HEK293 (cell line): ENCODE measurements around the gene CLGN.

Experiments
- CTCF ChIA-PET: fragments of 350-600 bp; formaldehyde crosslinking; extraction: SDS; loops from one replicate; lab custom pipeline; 2021; ENCODE audit warnings: antibody characterized with exemption; lab: Yijun Ruan, JAX
- POLR2A ChIA-PET: fragments of 300-600 bp; formaldehyde crosslinking; extraction: SDS; loops from one replicate; lab custom pipeline; 2020; ENCODE audit warnings: antibody characterized with exemption, inconsistent platforms; lab: Yijun Ruan, JAX
- H3K27ac ChIP-seq: fragments of 200-500 bp; sonication (Bioruptor generic); 2 replicates; pipeline ENCODE4 v1.5.1; 2014; ENCODE audit warnings: low read depth, low read length, control low read depth, inconsistent platforms; ENCODE audit errors: extremely low read depth
- H3K36me3 ChIP-seq, 2 experiments: fragments of 200-500 bp in 1 of 2; sonication (Bioruptor generic) in 1 of 2; 1 replicate in 1 of 2; 2 replicates in 1 of 2; pipeline ENCODE4 v1.5.1; 2014 to 2017; ENCODE audit warnings: inconsistent platforms in 2 of 2, low read length in 2 of 2; ENCODE audit not compliant: control insufficient read depth in 2 of 2, insufficient read depth in 1 of 2
- H3K4me1 ChIP-seq: fragments of 200-500 bp; sonication (Bioruptor generic); 2 replicates; pipeline ENCODE4 v1.5.1; 2014; ENCODE audit warnings: mild to moderate bottlenecking, low read length, inconsistent platforms; ENCODE audit not compliant: control insufficient read depth, insufficient read depth
- H3K4me3 ChIP-seq: 2 replicates; pipeline ENCODE4 v1.5.1; 2011; ENCODE audit warnings: low read depth, mild to moderate bottlenecking, control low read depth, low read length, moderate library complexity
- H3K9me3 ChIP-seq: fragments of 200-500 bp; sonication (Bioruptor generic); 2 replicates; pipeline ENCODE4 v1.5.1; 2014; ENCODE audit warnings: low read depth, low read length, inconsistent platforms; ENCODE audit not compliant: control insufficient read depth, insufficient read depth
- EGR2 ChIP-seq: fragments of 450-650 bp; formaldehyde crosslinking; IDR thresholded peaks from 2 replicates; pipeline ENCODE4 v1.5.1; 2016; ENCODE audit warnings: low read depth, missing biosample characterization, missing genetic modification characterization
- GLI4 ChIP-seq: fragments of 450-650 bp; formaldehyde crosslinking; IDR thresholded peaks from 2 replicates; pipeline ENCODE4 v1.5.1; 2016; ENCODE audit warnings: missing biosample characterization, missing genetic modification characterization
- HOXC10 ChIP-seq: sonication (generic); formaldehyde crosslinking; IDR thresholded peaks from 2 replicates; pipeline ENCODE4 v1.8.1; 2023; ENCODE audit warnings: mild to moderate bottlenecking, missing genetic modification reagents
- KLF16 ChIP-seq: fragments of 450-650 bp; formaldehyde crosslinking; IDR thresholded peaks from 2 replicates; pipeline ENCODE4 v1.5.1; 2017; ENCODE audit warnings: missing biosample characterization, missing genetic modification characterization
- PBX3 ChIP-seq: sonication (generic); formaldehyde crosslinking; IDR thresholded peaks from 2 replicates; pipeline ENCODE4 v1.8.1; 2022; ENCODE audit warnings: mild to moderate bottlenecking, moderate library complexity, missing genetic modification reagents
- PRDM10 ChIP-seq: fragments of 450-650 bp; formaldehyde crosslinking; IDR thresholded peaks from 2 replicates; pipeline ENCODE4 v1.5.1; 2016; ENCODE audit warnings: missing biosample characterization, missing genetic modification characterization
- SCRT1 ChIP-seq: fragments of 450-650 bp; formaldehyde crosslinking; IDR thresholded peaks from 2 replicates; pipeline ENCODE4 v1.5.1; 2016; ENCODE audit warnings: missing biosample characterization, missing genetic modification characterization, borderline replicate concordance
- SP3 ChIP-seq: fragments of 450-650 bp; formaldehyde crosslinking; IDR thresholded peaks from 2 replicates; pipeline ENCODE4 v1.5.1; 2016; ENCODE audit warnings: missing biosample characterization, missing genetic modification characterization
- ZBTB49 ChIP-seq: fragments of 450-650 bp; formaldehyde crosslinking; IDR thresholded peaks from 2 replicates; pipeline ENCODE4 v1.5.1; 2016; ENCODE audit warnings: missing biosample characterization, missing genetic modification characterization, low read depth
- ZNF112 ChIP-seq: fragments of 450-650 bp; formaldehyde crosslinking; IDR thresholded peaks from 2 replicates; pipeline ENCODE4 v1.5.0; 2017; ENCODE audit warnings: missing biosample characterization, missing genetic modification characterization
- ZNF133 ChIP-seq: fragments of 450-650 bp; formaldehyde crosslinking; IDR thresholded peaks from 2 replicates; pipeline ENCODE4 v1.5.1; 2016; ENCODE audit warnings: missing biosample characterization, missing genetic modification characterization
- ZNF140 ChIP-seq: fragments of 450-650 bp; formaldehyde crosslinking; IDR thresholded peaks from 2 replicates; pipeline ENCODE4 v1.5.1; 2016; ENCODE audit warnings: missing biosample characterization, missing genetic modification characterization
- ZNF211 ChIP-seq: fragments of 450-650 bp; formaldehyde crosslinking; IDR thresholded peaks from 2 replicates; pipeline ENCODE4 v1.5.1; 2016; ENCODE audit warnings: low read depth, missing biosample characterization, missing genetic modification characterization
- ZNF223 ChIP-seq: fragments of 450-650 bp; formaldehyde crosslinking; IDR thresholded peaks from 2 replicates; pipeline ENCODE4 v1.5.1; 2016; ENCODE audit warnings: missing biosample characterization, missing genetic modification characterization
- ZNF248 ChIP-seq: fragments of 450-650 bp; formaldehyde crosslinking; IDR thresholded peaks from 2 replicates; pipeline ENCODE4 v1.5.1; 2017; ENCODE audit warnings: missing biosample characterization, missing genetic modification characterization
- ZNF274 ChIP-seq, 2 experiments: fragments of 200-500 bp in 1 of 2; fragments of 450-650 bp in 1 of 2; sonication (Bioruptor generic) in 1 of 2; formaldehyde crosslinking in 1 of 2; IDR thresholded peaks; 2 replicates each; pipeline versions ENCODE4 v1.5.1 to v1.6.1; 2014 to 2016; ENCODE audit warnings: borderline replicate concordance in 1 of 2, inconsistent platforms in 1 of 2, low read length in 1 of 2, missing biosample characterization in 1 of 2, missing genetic modification characterization in 1 of 2
- ZNF366 ChIP-seq: fragments of 450-650 bp; formaldehyde crosslinking; conservative IDR thresholded peaks from 2 replicates; pipeline ENCODE4 v1.5.1; 2016; ENCODE audit warnings: missing biosample characterization, missing genetic modification characterization
- ZNF398 ChIP-seq: fragments of 450-650 bp; formaldehyde crosslinking; IDR thresholded peaks from 2 replicates; pipeline ENCODE4 v1.5.1; 2017; ENCODE audit warnings: missing biosample characterization, missing genetic modification characterization
- ZNF521 ChIP-seq: fragments of 450-650 bp; formaldehyde crosslinking; IDR thresholded peaks from 2 replicates; pipeline ENCODE4 v1.5.1; 2017; ENCODE audit warnings: missing biosample characterization, mild to moderate bottlenecking, missing genetic modification characterization
- ZNF670 ChIP-seq: fragments of 450-650 bp; formaldehyde crosslinking; IDR thresholded peaks from 2 replicates; pipeline ENCODE4 v1.5.1; 2016; ENCODE audit warnings: missing biosample characterization, missing genetic modification characterization, low read depth
- ZNF747 ChIP-seq: fragments of 450-650 bp; formaldehyde crosslinking; IDR thresholded peaks from 2 replicates; pipeline ENCODE4 v1.5.1; 2016; ENCODE audit warnings: missing biosample characterization, missing genetic modification characterization
- ZNF830 ChIP-seq: fragments of 450-650 bp; IDR thresholded peaks from 2 replicates; pipeline ENCODE4 v1.5.0; 2018; ENCODE audit warnings: missing biosample characterization, missing genetic modification characterization, low read depth, mild to moderate bottlenecking, moderate library complexity
- ZSCAN5A ChIP-seq: fragments of 450-650 bp; formaldehyde crosslinking; IDR thresholded peaks from 2 replicates; pipeline ENCODE4 v1.5.1; 2016; ENCODE audit warnings: missing biosample characterization, missing genetic modification characterization
- TF ChIP-seq, protein P1 (sequence below): fragments of 450-650 bp; formaldehyde crosslinking; IDR thresholded peaks from 2 replicates; pipeline ENCODE4 v1.5.1; 2016; ENCODE audit warnings: missing biosample characterization, missing genetic modification characterization

CLGN gene

DNA sequence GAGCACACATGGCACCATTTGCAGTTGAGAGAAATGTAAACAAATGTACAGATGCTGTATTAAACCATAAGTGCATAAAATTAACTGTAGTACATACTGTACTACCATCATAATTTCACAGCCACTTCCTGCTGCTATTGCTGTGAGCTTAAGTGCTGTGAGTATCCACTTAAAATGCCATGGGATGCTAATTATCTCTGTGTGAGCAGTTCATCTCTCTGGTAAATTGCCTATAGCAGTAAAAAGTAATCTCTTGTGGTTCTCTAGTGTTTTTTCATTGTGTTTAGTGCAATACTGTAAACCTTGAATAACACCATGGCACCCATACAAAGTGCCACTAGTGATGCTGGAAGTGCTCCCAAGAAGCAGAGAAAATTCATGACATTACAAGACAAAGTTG lies 63.9 kb downstream of the CLGN start (continued):
- TF ChIP-seq SCRT1 (tag by site-specific recombination) (peak; percentile 56), ZNF211 (no peak), ZNF274 (IDR thresholded peaks at IDR 0.05; ENCODE audit: low read length) (no peak), ZNF274 (tag by site-specific recombination; IDR thresholded peaks at IDR 0.05; ENCODE audit: borderline replicate concordance) (no peak), ZNF398 (tag by site-specific recombination) (no peak)
- TF ChIP-seq, all 188 proteins: peak for 25

- no peak overlapping the region for H3K27ac ChIP-seq
- POLR2A ChIA-PET, result no interaction called here
These were observed 64.4 kb downstream of the CLGN start for GRCh38 chr4:140363051-140363450.

More at GRCh38 chr4:140363051-140363450, 64.4 kb downstream of the CLGN start:
- Histone ChIP-seq H3K4me1 (peaks cover 6% of the 10 kb centered on the region; the same call in 1 of the 2 replicates), H3K9me3 (no peaks in the 10 kb centered on the region), H3K4me3 (no peak overlapping the region), H3K36me3 (no peaks in the 10 kb centered on the region)
- CTCF ChIA-PET, result interaction anchor here (0.6 to 5.2 kb wide), 5 partner anchors 10 to 871 kb away, joined by 3 to 63 read pairs (median 5); partner anchors contain the start of genes RNF150 and SCOC
- no peak for TF ChIP-seq ZBTB49 (tag by site-specific recombination)
- TF ChIP-seq ZSCAN5A (tag by site-specific recombination), result no peak
- TF ChIP-seq ZNF112, result no peak
- no peak for TF ChIP-seq ZNF830 (tag by site-specific recombination)
- TF ChIP-seq ZNF223 (tag by site-specific recombination), result no peak
- TF ChIP-seq, protein P1, sequence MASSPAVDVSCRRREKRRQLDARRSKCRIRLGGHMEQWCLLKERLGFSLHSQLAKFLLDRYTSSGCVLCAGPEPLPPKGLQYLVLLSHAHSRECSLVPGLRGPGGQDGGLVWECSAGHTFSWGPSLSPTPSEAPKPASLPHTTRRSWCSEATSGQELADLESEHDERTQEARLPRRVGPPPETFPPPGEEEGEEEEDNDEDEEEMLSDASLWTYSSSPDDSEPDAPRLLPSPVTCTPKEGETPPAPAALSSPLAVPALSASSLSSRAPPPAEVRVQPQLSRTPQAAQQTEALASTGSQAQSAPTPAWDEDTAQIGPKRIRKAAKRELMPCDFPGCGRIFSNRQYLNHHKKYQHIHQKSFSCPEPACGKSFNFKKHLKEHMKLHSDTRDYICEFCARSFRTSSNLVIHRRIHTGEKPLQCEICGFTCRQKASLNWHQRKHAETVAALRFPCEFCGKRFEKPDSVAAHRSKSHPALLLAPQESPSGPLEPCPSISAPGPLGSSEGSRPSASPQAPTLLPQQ, result no peak
- no peak for TF ChIP-seq ZNF747
- TF ChIP-seq ZNF670 (tag by site-specific recombination), result no peak
- no peak for TF ChIP-seq ZNF521 (tag by site-specific recombination)
- TF ChIP-seq EGR2 (tag by site-specific recombination), result no peak
- TF ChIP-seq GLI4 (tag by site-specific recombination), result no peak
- no peak for TF ChIP-seq ZNF140
- no peak for TF ChIP-seq ZNF133
- TF ChIP-seq HOXC10 (CRISPR knock-in tag), result no peak
- TF ChIP-seq KLF16, result no peak
- no peak for TF ChIP-seq PBX3 (CRISPR knock-in tag)
- no peak for TF ChIP-seq SP3 (tag by site-specific recombination)
- TF ChIP-seq PRDM10 (tag by site-specific recombination), result no peak
- TF ChIP-seq ZNF366 (tag by site-specific recombination), result no peak
- no peak for TF ChIP-seq ZNF248 (tag by site-specific recombination)
